Hepatocyte (in vitro differentiated cells): ENCODE data around the gene PHLDA3. TPM values are rescaled to one million over a fixed set of nuclear protein-coding genes. Genes with fewer than 3 reads are reported as not detected.

Experiments used
- DNase-seq: peaks from one replicate; pipeline ENCODE4 v3.0.0-alpha.2; 2016; ENCODE audit warnings: low spot score
- H2AFZ ChIP-seq: fragments of 200-600 bp; sonication (generic); 2 replicates; pipeline ENCODE4 v1.6.0; 2016; ENCODE audit warnings: antibody characterized with exemption, mild to moderate bottlenecking
- H3K27ac ChIP-seq: fragments of 200-600 bp; sonication (generic); 2 replicates; pipeline ENCODE4 v1.5.1; 2016; ENCODE audit warnings: mild to moderate bottlenecking
- H3K27me3 ChIP-seq: fragments of 200-600 bp; sonication (generic); 2 replicates; pipeline ENCODE4 v1.6.1; 2016
- H3K36me3 ChIP-seq: fragments of 200-600 bp; sonication (generic); replicated peaks from 2 replicates; pipeline ENCODE4 v1.5.1; 2016; ENCODE audit warnings: low read depth; ENCODE audit not compliant: insufficient read depth
- H3K4me1 ChIP-seq: fragments of 200-600 bp; sonication (generic); 2 replicates; pipeline ENCODE4 v1.5.1; 2016; ENCODE audit warnings: mild to moderate bottlenecking, moderate library complexity; ENCODE audit not compliant: insufficient read depth
- H3K4me2 ChIP-seq: fragments of 200-600 bp; sonication (generic); 2 replicates; pipeline ENCODE4 v1.6.0; 2016
- H3K4me3 ChIP-seq: fragments of 200-600 bp; sonication (generic); 2 replicates; pipeline ENCODE4 v1.5.1; 2016; ENCODE audit warnings: mild to moderate bottlenecking
- H3K79me2 ChIP-seq: fragments of 200-600 bp; sonication (generic); 2 replicates; pipeline ENCODE4 v1.6.0; 2017; ENCODE audit warnings: mild to moderate bottlenecking
- H3K9me2 ChIP-seq: fragments of 200-600 bp; sonication (generic); replicated peaks from 2 replicates; pipeline ENCODE4 v1.6.0; 2017; ENCODE audit warnings: mild to moderate bottlenecking; ENCODE audit not compliant: insufficient read depth
- H3K9me3 ChIP-seq: fragments of 200-600 bp; sonication (generic); 2 replicates; pipeline ENCODE4 v1.5.1; 2016; ENCODE audit warnings: low read depth, mild to moderate bottlenecking
- H4K20me1 ChIP-seq: fragments of 200-600 bp; sonication (generic); 2 replicates; pipeline ENCODE4 v1.6.0; 2016; ENCODE audit warnings: mild to moderate bottlenecking; ENCODE audit not compliant: insufficient read depth, poor library complexity, severe bottlenecking
- CTCF ChIP-seq: fragments of 200-600 bp; sonication (generic); IDR thresholded peaks from 2 replicates; pipeline ENCODE4 v1.5.1; 2016; ENCODE audit warnings: antibody characterized with exemption, mild to moderate bottlenecking; ENCODE audit not compliant: poor library complexity
- EZH2 ChIP-seq: fragments of 200-600 bp; sonication (generic); IDR thresholded peaks from 2 replicates; pipeline ENCODE4 v1.6.1; 2016; ENCODE audit warnings: antibody characterized with exemption, mild to moderate bottlenecking, borderline replicate concordance
- EZH2phosphoT487 ChIP-seq: fragments of 200-600 bp; sonication (generic); IDR thresholded peaks from one replicate; pipeline ENCODE4 v1.6.1; 2018; ENCODE audit warnings: antibody characterized with exemption, mild to moderate bottlenecking, low read depth, moderate library complexity; ENCODE audit not compliant: unreplicated experiment, severe bottlenecking
- WGBS: methylation state at CpG from one replicate; pipeline ENCODE4 v1.1.6; 2016; ENCODE audit warnings: low lambda C conversion rate; ENCODE audit errors: missing lambda C conversion rate; 5-methylcytosine and 5-hydroxymethylcytosine counted together
- polyA plus RNA-seq: library from polyadenylated mRNA; unstranded; fragments of >200 nt; fragmentation: Nextera tagmentation; extraction: Ambion mirVana; gene quantifications from 2 replicates; pipeline ENCODE4 v1.2.1, GENCODE V29; 2016
- total RNA-seq: library from RNA; depleted of rRNA; stranded (reverse); fragments of >200 nt; gene quantifications from 2 replicates; pipeline ENCODE4 v1.2.3, GENCODE V29; 2014

Gene PHLDA3
- total and polyA plus RNA-seq, 2 experiments from 2014 or later, result 30.2 to 62.9 TPM

DNA sequence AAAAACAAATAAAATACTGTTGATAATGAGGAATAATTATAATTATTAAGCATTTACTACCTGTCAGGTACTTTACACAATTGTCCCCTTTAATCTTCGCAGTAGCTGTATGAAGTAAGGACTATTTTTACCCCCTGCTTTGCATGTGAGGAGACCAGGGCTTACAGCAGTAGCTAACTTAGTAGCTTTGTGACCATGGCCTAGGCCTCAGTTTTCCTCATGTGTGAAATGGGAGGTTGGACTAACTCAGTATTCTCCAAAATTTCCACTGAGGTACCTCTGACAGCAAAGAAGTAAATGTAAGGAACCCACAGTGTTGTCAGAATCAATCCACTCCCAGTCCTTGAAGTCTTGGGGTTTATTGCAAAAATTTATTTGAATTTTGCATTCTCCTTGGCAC lies 41.7 kb upstream of the PHLDA3 start:
- Histone ChIP-seq H3K79me2 (no peaks in the 10 kb centered on the region), H3K4me2 (no peak overlapping the region), H3K9me3 (no peaks in the 10 kb centered on the region), H3K36me3 (no peaks in the 10 kb centered on the region), H3K9me2 (no peaks in the 10 kb centered on the region), H3K27ac (no peak overlapping the region), H3K4me3 (no peak overlapping the region), H2AFZ (no peak overlapping the region), H4K20me1 (no peaks in the 10 kb centered on the region), H3K4me1 (peaks cover 15% of the 10 kb centered on the region), H3K27me3 (no peaks in the 10 kb centered on the region)
- 96% methylated on average over 1 of the region's 1 CpG for WGBS
- no peak for DNase-seq
- TF ChIP-seq EZH2 (no peak), EZH2phosphoT487 (no peak), CTCF (no peak)

- no peaks in the 10 kb centered on the region for H4K20me1 ChIP-seq
- no peaks in the 10 kb centered on the region for H3K36me3 ChIP-seq
- no peaks in the 10 kb centered on the region for H3K27me3 ChIP-seq
- WGBS, result 98% methylated on average over 2 of the region's 2 CpGs
- no peak overlapping the region for H3K27ac ChIP-seq
- H3K9me3 ChIP-seq, result no peaks in the 10 kb centered on the region
- H3K79me2 ChIP-seq, result no peaks in the 10 kb centered on the region
- H3K9me2 ChIP-seq, result no peaks in the 10 kb centered on the region
- H2AFZ ChIP-seq, result no peak overlapping the region
- no peak for TF ChIP-seq EZH2
- no peak for TF ChIP-seq EZH2phosphoT487
- no peak for TF ChIP-seq CTCF
- DNase-seq, result no peak
- H3K4me3 ChIP-seq, result no peak overlapping the region
- no peak overlapping the region for H3K4me2 ChIP-seq
- H3K4me1 ChIP-seq, result peaks cover 10% of the 10 kb centered on the region
These were observed 40.8 kb upstream of the PHLDA3 start for GRCh38 chr1:201509601-201510374.

GRCh38 chr1:201508809-201509208 lies 39.8 kb upstream of the PHLDA3 start:
- H3K27me3 ChIP-seq, result no peaks in the 10 kb centered on the region
- H3K4me1 ChIP-seq, result peaks cover 17% of the 10 kb centered on the region

More at GRCh38 chr1:201508809-201509208, 39.8 kb upstream of the PHLDA3 start:
- Histone ChIP-seq H3K9me2 (no peaks in the 10 kb centered on the region), H3K4me2 (no peak overlapping the region), H4K20me1 (no peaks in the 10 kb centered on the region), H3K36me3 (no peaks in the 10 kb centered on the region), H2AFZ (no peak overlapping the region), H3K79me2 (no peaks in the 10 kb centered on the region), H3K4me3 (no peak overlapping the region), H3K9me3 (no peaks in the 10 kb centered on the region), H3K27ac (no peak overlapping the region)
- TF ChIP-seq CTCF (no peak), EZH2 (no peak), EZH2phosphoT487 (no peak)
- 82% methylated on average over 2 of the region's 2 CpGs for WGBS
- DNase-seq, result no peak
